ENCODE measurements around the gene ARL1. TPM values are rescaled to one million over a fixed set of nuclear protein-coding genes. Genes with fewer than 3 reads are reported as not detected.

The ARL1 gene
- total RNA-seq, 4 donors from 2014 or later = 58.2 to 66.1 (median 61.2) TPM

- H3K27ac ChIP-seq = no peak overlapping the region
- TF ChIP-seq POLR2A (IDR thresholded peaks at IDR 0.05) (no peak), CTCF (IDR thresholded peaks at IDR 0.05) (no peak), EP300 (IDR thresholded peaks at IDR 0.05) (no peak), POLR2AphosphoS5 (IDR thresholded peaks at IDR 0.05) (no peak)
- no peaks in the 10 kb centered on the region for H3K9me3 ChIP-seq
- WGBS, 2 donors (ENCODE audit: low coverage in 1 of 2) = 80 to 100% methylated on average over 1 to 6 of the region's 6 CpGs
- H3K4me1 ChIP-seq = no peaks in the 10 kb centered on the region
- no peaks in the 10 kb centered on the region for H3K27me3 ChIP-seq
- peaks cover 3 to 100% of the 10 kb centered on the region in 2 donors for H3K36me3 ChIP-seq
- ATAC-seq = no peak
- no peak overlapping the region for H3K4me3 ChIP-seq
Measured at GRCh38 chr12:101368016-101368415, 39.6 kb downstream of the ARL1 start.

- ATAC-seq = no peak
Measured at GRCh38 chr12:101361455-101361854, 46.1 kb downstream of the ARL1 start.

GRCh38 chr12:101356794-101357193 lies 50.8 kb downstream of the ARL1 start:
- peaks cover 2 to 96% of the 10 kb centered on the region in 2 donors for H3K36me3 ChIP-seq
- no peak for ATAC-seq

More at GRCh38 chr12:101361455-101361854, 46.1 kb downstream of the ARL1 start:
- 99 to 100% methylated on average over 4 of the region's 8 CpGs for WGBS, 2 donors (ENCODE audit: low coverage in 1 of 2)
- no peak overlapping the region for H3K27ac ChIP-seq
- H3K36me3 ChIP-seq = peaks cover 0 to 98% of the 10 kb centered on the region in 2 donors
- H3K4me3 ChIP-seq = no peak overlapping the region
- H3K4me1 ChIP-seq = no peaks in the 10 kb centered on the region
- no peak for TF ChIP-seq POLR2A (IDR thresholded peaks at IDR 0.05)
- TF ChIP-seq EP300 (IDR thresholded peaks at IDR 0.05) = no peak
- no peak for TF ChIP-seq POLR2AphosphoS5 (IDR thresholded peaks at IDR 0.05)
- TF ChIP-seq CTCF (IDR thresholded peaks at IDR 0.05) = no peak
- H3K9me3 ChIP-seq = no peaks in the 10 kb centered on the region
- no peaks in the 10 kb centered on the region for H3K27me3 ChIP-seq

GRCh38 chr12:101351682-101352081 lies 55.9 kb downstream of the ARL1 start:
- TF ChIP-seq POLR2A (IDR thresholded peaks at IDR 0.05) = no peak
- TF ChIP-seq EP300 (IDR thresholded peaks at IDR 0.05) = no peak
- TF ChIP-seq POLR2AphosphoS5 (IDR thresholded peaks at IDR 0.05) = no peak
- no peak for TF ChIP-seq CTCF (IDR thresholded peaks at IDR 0.05)
- Histone ChIP-seq H3K9me3 (no peaks in the 10 kb centered on the region), H3K36me3 (peaks cover 6 to 97% of the 10 kb centered on the region in 2 donors), H3K27ac (no peak overlapping the region), H3K4me3 (no peak overlapping the region), H3K27me3 (no peaks in the 10 kb centered on the region), H3K4me1 (no peaks in the 10 kb centered on the region)
- ATAC-seq = no peak
- 92 to 98% methylated on average over 4 of the region's 4 CpGs for WGBS, 2 donors (ENCODE audit: low coverage in 1 of 2)

More at GRCh38 chr12:101356794-101357193, 50.8 kb downstream of the ARL1 start:
- no peaks in the 10 kb centered on the region for H3K4me1 ChIP-seq
- WGBS, 2 donors (ENCODE audit: low coverage in 1 of 2) = 87 to 94% methylated on average over 5 of the region's 5 CpGs
- no peak overlapping the region for H3K4me3 ChIP-seq
- no peaks in the 10 kb centered on the region for H3K9me3 ChIP-seq
- no peaks in the 10 kb centered on the region for H3K27me3 ChIP-seq
- no peak overlapping the region for H3K27ac ChIP-seq
- no peak for TF ChIP-seq POLR2A (IDR thresholded peaks at IDR 0.05)

- H3K36me3 ChIP-seq = peaks cover 7 to 100% of the 10 kb centered on the region in 2 donors
- TF ChIP-seq POLR2A (IDR thresholded peaks at IDR 0.05) (no peak), CTCF (IDR thresholded peaks at IDR 0.05) (no peak), POLR2AphosphoS5 (IDR thresholded peaks at IDR 0.05) (no peak), EP300 (IDR thresholded peaks at IDR 0.05) (no peak)
- no peak for ATAC-seq
- no peak overlapping the region for H3K4me3 ChIP-seq
- no peaks in the 10 kb centered on the region for H3K9me3 ChIP-seq
- no peak overlapping the region for H3K27ac ChIP-seq
- no peaks in the 10 kb centered on the region for H3K27me3 ChIP-seq
- H3K4me1 ChIP-seq = no peaks in the 10 kb centered on the region
- WGBS, 2 donors (ENCODE audit: low coverage in 1 of 2) = 81 to 82% methylated on average over 3 of the region's 3 CpGs
Measured at GRCh38 chr12:101343893-101344292, 63.7 kb downstream of the ARL1 start.

Small RNA genes lying within 50 kb of the gene (small RNA-seq; reads per million reads assigned to genes)
- 0 reads per million in 4 donors for gene RF00019
- 0 reads per million in 4 donors for gene RNU6-1068P
- 0 reads per million in 4 donors for gene RPS27P23

Other genes with a start within 250 kb of the ARL1 start
- not detected for gene SLC5A8, start 197.5 kb downstream of the ARL1 start, total RNA-seq
- 10 to 100 TPM in 3 of 4 donors, 1 to 10 TPM in 1; 9.4 to 12.5 (median 11.8) TPM for gene UTP20, start 127.7 kb downstream of the ARL1 start, total RNA-seq
- not detected for gene SPIC, start 67.6 kb upstream of the ARL1 start, total RNA-seq
- under 1 TPM in 1 of 4 donors, not detected in 3; 0.15 TPM for gene MYBPC1, start 187.2 kb upstream of the ARL1 start, total RNA-seq